HepG2 (cell line): ENCODE measurements around the gene TNNI3K. TPM values are rescaled to one million over a fixed set of nuclear protein-coding genes. Genes with fewer than 3 reads are reported as not detected.

Experiments used
- AHDC1 ChIP-seq: sonication (generic); formaldehyde crosslinking; IDR thresholded peaks from 2 replicates; pipeline ENCODE4 v1.5.1; 2020; ENCODE audit warnings: mild to moderate bottlenecking, missing genetic modification reagents, borderline replicate concordance
- CEBPG ChIP-seq: IDR thresholded peaks from 2 replicates; pipeline ENCODE4 v1.6.1; 2016
- FOXP1 ChIP-seq, 2 experiments: fragments of 450-650 bp in 1 of 2; IDR thresholded peaks; 2 replicates each; pipeline ENCODE4 v1.6.1; 2017 to 2018; ENCODE audit warnings: antibody characterized with exemption in 1 of 2
- GMEB2 ChIP-seq: IDR thresholded peaks from 2 replicates; pipeline ENCODE4 v1.6.1; 2016; ENCODE audit warnings: missing biosample characterization, missing genetic modification reagents, low read depth
- HOXA3 ChIP-seq: sonication (generic); formaldehyde crosslinking; IDR thresholded peaks from 2 replicates; pipeline ENCODE4 v1.5.0; 2020; ENCODE audit warnings: missing genetic modification reagents
- HOXA9 ChIP-seq: sonication (generic); formaldehyde crosslinking; IDR thresholded peaks from 2 replicates; pipeline ENCODE4 v1.8.1; 2022; ENCODE audit warnings: missing genetic modification reagents, mild to moderate bottlenecking, moderate library complexity, borderline replicate concordance
- ISL2 ChIP-seq: sonication (generic); formaldehyde crosslinking; IDR thresholded peaks from 2 replicates; pipeline ENCODE4 v1.5.0; 2020; ENCODE audit warnings: missing genetic modification reagents
- KMT2B ChIP-seq: IDR thresholded peaks from 2 replicates; pipeline ENCODE4 v1.6.1; 2016; ENCODE audit warnings: missing genetic modification reagents, missing compliant biosample characterization
- NFRKB ChIP-seq: fragments of 450-650 bp; IDR thresholded peaks from 2 replicates; pipeline ENCODE4 v1.6.1; 2017
- PTBP1 ChIP-seq: fragments of 200-400 bp; formaldehyde crosslinking; IDR thresholded peaks from 2 replicates; pipeline ENCODE4 v1.6.1; 2018; ENCODE audit warnings: low read length, low read depth; ENCODE audit not compliant: poor library complexity, severe bottlenecking
- RELA ChIP-seq: sonication (generic); formaldehyde crosslinking; IDR thresholded peaks from 2 replicates; pipeline ENCODE4 v1.4.0; 2020; ENCODE audit warnings: missing genetic modification reagents
- RFX3 ChIP-seq: IDR thresholded peaks from 2 replicates; pipeline ENCODE4 v1.6.1; 2016; ENCODE audit warnings: missing biosample characterization, missing genetic modification reagents
- SAP130 ChIP-seq: IDR thresholded peaks from 2 replicates; pipeline ENCODE4 v1.6.1; 2016; ENCODE audit warnings: low read depth
- SP2 ChIP-seq: sonication (generic); formaldehyde crosslinking; IDR thresholded peaks from 2 replicates; pipeline ENCODE4 v1.5.1; 2020; ENCODE audit warnings: mild to moderate bottlenecking, missing genetic modification reagents
- TBL1XR1 ChIP-seq: fragments of 150-350 bp; IDR thresholded peaks from 2 replicates; pipeline ENCODE4 v1.6.1; 2014; ENCODE audit warnings: borderline replicate concordance, low read length; ENCODE audit not compliant: partially characterized antibody
- WIZ ChIP-seq: sonication (generic); formaldehyde crosslinking; IDR thresholded peaks from 2 replicates; pipeline ENCODE4 v1.5.1; 2020; ENCODE audit warnings: mild to moderate bottlenecking, missing genetic modification reagents
- ZBTB38 ChIP-seq: sonication (generic); formaldehyde crosslinking; IDR thresholded peaks from 2 replicates; pipeline ENCODE4 v1.5.1; 2020; ENCODE audit warnings: mild to moderate bottlenecking, missing genetic modification reagents
- ZFP36L2 ChIP-seq: sonication (generic); formaldehyde crosslinking; IDR thresholded peaks from 2 replicates; pipeline ENCODE4 v1.4.0; 2020; ENCODE audit warnings: missing genetic modification reagents
- ZNF207 ChIP-seq: fragments of 450-650 bp; IDR thresholded peaks from 2 replicates; pipeline ENCODE4 v1.6.1; 2016; ENCODE audit warnings: antibody characterized with exemption, borderline replicate concordance
- ZNF432 ChIP-seq: sonication (generic); formaldehyde crosslinking; IDR thresholded peaks from 2 replicates; pipeline ENCODE4 v1.5.0; 2020; ENCODE audit warnings: missing genetic modification reagents, mild to moderate bottlenecking, borderline replicate concordance
- ZNF501 ChIP-seq: sonication (generic); formaldehyde crosslinking; IDR thresholded peaks from 2 replicates; pipeline ENCODE4 v1.5.1; 2020; ENCODE audit warnings: mild to moderate bottlenecking, moderate library complexity, missing genetic modification reagents
- ZNF557 ChIP-seq: sonication (generic); formaldehyde crosslinking; IDR thresholded peaks from 2 replicates; pipeline ENCODE4 v1.4.0; 2020; ENCODE audit warnings: missing genetic modification reagents
- ZNF670 ChIP-seq: sonication (generic); formaldehyde crosslinking; IDR thresholded peaks from 2 replicates; pipeline ENCODE4 v1.8.0; 2022; ENCODE audit warnings: mild to moderate bottlenecking, missing genetic modification reagents, borderline replicate concordance
- ZNF724P ChIP-seq: sonication (generic); formaldehyde crosslinking; IDR thresholded peaks from 2 replicates; pipeline ENCODE4 v1.8.0; 2022; ENCODE audit warnings: missing genetic modification reagents, borderline replicate concordance
- polyA plus RNA-seq, 8 experiments: library from polyadenylated mRNA; depleted of rRNA in 3 of 8; stranded (reverse) in 7 of 8; unstranded in 1 of 8; fragments of >200 nt; fragmentation: Illumina TruSeq in 4 of 8; extraction: Trizol in 4 of 8; gene quantifications; 2 replicates each; pipeline versions ENCODE4 v1.2.1 to v1.2.3, GENCODE V29; 2011 to 2016; ENCODE audit warnings: low read depth in 4 of 8, missing spikeins in 1 of 8, mixed read lengths in 1 of 8; ENCODE audit not compliant: insufficient read depth in 1 of 8
- total RNA-seq, 5 experiments: library from RNA; depleted of rRNA; stranded (reverse); fragments of >200 nt; fragmentation: Illumina TruSeq; extraction: Trizol; gene quantifications; 2 replicates each; pipeline ENCODE4 v1.2.3, GENCODE V29; 2016; ENCODE audit warnings: low read depth in 1 of 5

The TNNI3K gene
- total and polyA plus RNA-seq, 2 of the 13 experiments (the other 11 are each of a cell fraction or from before 2014, with no cell fraction given): 1.1 TPM; not detected in 1

- TF ChIP-seq AHDC1 (CRISPR knock-in tag): peak; percentile 12; the same call in 1 of the 2 replicates
- TF ChIP-seq RELA: no peak
- TF ChIP-seq TBL1XR1: no peak
- no peak for TF ChIP-seq ZNF432 (CRISPR knock-in tag)
- no peak for TF ChIP-seq ZNF207
- TF ChIP-seq PTBP1: peak; percentile 10
- TF ChIP-seq WIZ: 0 out of 2 replicates have a peak, but pooled peaks have one; percentile 36
- 0 out of 2 replicates have a peak, but pooled peaks have one; percentile 78 for TF ChIP-seq ZNF670
- 0 out of 2 replicates have a peak, but pooled peaks have one; percentile 34 for TF ChIP-seq ZBTB38
- TF ChIP-seq ZNF557: no peak
- peak; percentile 82 for TF ChIP-seq KMT2B (CRISPR knock-in tag)
- TF ChIP-seq HOXA3 (CRISPR knock-in tag): peak; percentile 71; the same call in 1 of the 2 replicates
- TF ChIP-seq SAP130 (CRISPR knock-in tag): peak; percentile 81
- TF ChIP-seq ZNF501 (CRISPR knock-in tag): peak; percentile 67
- TF ChIP-seq ZFP36L2 (CRISPR knock-in tag): no peak
- TF ChIP-seq RFX3 (CRISPR knock-in tag): peak; percentile 64; the same call in 1 of the 2 replicates
- no peak for TF ChIP-seq SP2
- TF ChIP-seq NFRKB: no peak
- TF ChIP-seq HOXA9 (CRISPR knock-in tag): peak; percentile 30; the same call in 1 of the 2 replicates
- peak; percentile 81 for TF ChIP-seq GMEB2 (CRISPR knock-in tag)
- peak; percentile 56; the same call in 1 of the 2 replicates for TF ChIP-seq ISL2 (CRISPR knock-in tag)
- TF ChIP-seq CEBPG (CRISPR knock-in tag): 0 out of 2 replicates have a peak, but pooled peaks have one; percentile 23
- TF ChIP-seq FOXP1 (IDR thresholded peaks at IDR 0.05): no peak
- peak; percentile 33; the same call in 1 of the 2 replicates for TF ChIP-seq FOXP1 (CRISPR knock-in tag; IDR thresholded peaks at IDR 0.05)
- TF ChIP-seq ZNF724P (CRISPR knock-in tag): no peak
These were observed 37.3 kb upstream of the TNNI3K start, which contains the start of the genes FPGT and LRRIQ3 (continued) for GRCh38 chr1:74197657-74198552.
